ENCODE results near the gene KRTAP10-12.

GRCh38 chr21:44687671-44688070 lies 9.3 kb upstream of the KRTAP10-12 start:
- TF ChIP-seq CTCF (IDR thresholded peaks at IDR 0.05): no peak
- TF ChIP-seq ZNF302 (CRISPR knock-in tag; IDR thresholded peaks at IDR 0.05): no peak
- no peak for TF ChIP-seq ZFP36 (IDR thresholded peaks at IDR 0.05; ENCODE audit: borderline replicate concordance, partially characterized antibody)
